ENCODE measurements around the gene GPR156. TPM values are rescaled to one million over a fixed set of nuclear protein-coding genes. Genes with fewer than 3 reads are reported as not detected.

The GPR156 gene
- total RNA-seq, 1 donor from 2014 or later: 0.48 TPM

DNA sequence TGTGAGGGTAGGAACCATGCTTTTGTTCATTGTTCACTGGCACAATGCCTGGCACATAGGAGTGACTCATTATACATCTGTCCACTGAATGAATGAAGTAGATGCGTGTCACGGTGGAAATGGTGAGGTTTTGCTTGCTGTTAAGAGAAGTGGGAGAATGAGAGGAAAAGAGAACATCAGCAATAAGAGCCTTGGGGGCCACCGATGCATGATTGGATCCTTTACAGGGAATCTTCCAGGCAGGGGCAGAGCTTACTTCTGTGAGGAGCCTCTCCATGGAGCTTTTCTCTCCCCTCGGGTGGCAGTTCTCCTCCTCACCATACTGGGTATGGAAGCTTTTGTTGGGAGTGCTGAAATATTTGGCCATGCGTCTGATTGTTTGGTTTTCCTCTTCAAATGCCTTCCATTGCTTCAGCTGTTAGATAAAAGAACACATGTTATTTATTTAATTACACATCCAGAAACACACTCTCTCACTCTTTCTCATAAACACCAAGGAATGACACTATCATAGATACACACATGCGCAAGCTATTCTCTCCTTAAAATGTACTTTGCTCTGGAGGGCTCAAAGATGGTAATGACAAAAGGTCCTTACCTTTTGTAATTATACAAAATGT, 111.9 kb downstream of the GPR156 start:
- Mint-ChIP-seq H3K4me1 (ENCODE audit: unreplicated experiment) (peaks cover 54% of the 10 kb centered on the region), H3K27ac (ENCODE audit: unreplicated experiment) (no peak overlapping the region), H3K4me3 (ENCODE audit: unreplicated experiment) (no peak overlapping the region), H3K27me3 (ENCODE audit: unreplicated experiment) (no peaks in the 10 kb centered on the region), H3K9me3 (ENCODE audit: unreplicated experiment) (no peaks in the 10 kb centered on the region), H3K36me3 (ENCODE audit: unreplicated experiment) (no peaks in the 10 kb centered on the region)
- TF ChIP-seq CTCF (IDR thresholded peaks at IDR 0.05): no peak
- peak; percentile 54 for DNase-seq (ENCODE audit: extremely low spot score, unreplicated experiment)

GRCh38 chr3:120172070-120172469, 113.0 kb downstream of the GPR156 start:
- Mint-ChIP-seq H3K27me3 (ENCODE audit: unreplicated experiment) (no peaks in the 10 kb centered on the region), H3K4me1 (ENCODE audit: unreplicated experiment) (peaks cover 43% of the 10 kb centered on the region), H3K36me3 (ENCODE audit: unreplicated experiment) (no peaks in the 10 kb centered on the region), H3K27ac (ENCODE audit: unreplicated experiment) (no peak overlapping the region), H3K9me3 (ENCODE audit: unreplicated experiment) (no peaks in the 10 kb centered on the region), H3K4me3 (ENCODE audit: unreplicated experiment) (no peak overlapping the region)
- DNase-seq (ENCODE audit: extremely low spot score, unreplicated experiment): peak; percentile 56
- TF ChIP-seq CTCF (IDR thresholded peaks at IDR 0.05): no peak

DNA sequence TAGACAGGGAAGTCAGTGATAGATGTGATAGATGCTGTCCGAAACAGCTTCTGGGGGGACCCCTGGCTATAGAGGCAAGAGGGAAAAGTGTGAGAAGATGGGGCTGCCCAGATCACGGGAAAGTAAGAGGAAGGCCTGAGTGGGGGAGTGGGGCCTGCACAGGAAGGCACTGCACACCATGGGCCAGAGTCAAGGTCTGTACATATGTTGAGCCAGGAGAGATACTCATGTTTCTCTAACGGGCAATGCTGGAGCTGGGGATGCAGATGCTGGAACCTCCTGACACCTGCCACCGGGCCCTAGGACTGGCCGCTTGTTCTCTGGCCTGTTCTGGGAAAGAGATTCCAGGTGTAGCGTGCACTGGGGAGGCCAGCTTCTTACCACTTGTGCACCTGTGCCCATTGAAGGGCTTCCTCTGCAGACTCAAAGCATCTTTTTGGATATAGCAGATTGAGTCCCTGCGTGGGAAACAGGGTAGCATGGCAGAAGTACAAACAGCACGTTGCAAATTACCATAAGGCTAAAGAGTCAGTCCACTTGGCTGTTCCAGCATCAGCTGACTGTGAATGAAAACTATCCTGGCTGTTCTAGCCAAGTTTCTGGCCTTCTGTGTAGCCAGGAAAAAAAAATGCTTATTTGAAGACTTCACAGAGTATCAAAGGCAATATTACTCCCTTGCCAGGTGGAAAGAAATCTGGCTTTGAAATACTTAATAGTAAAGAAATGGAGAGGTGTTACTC, 113.7 kb downstream of the GPR156 start:
- Mint-ChIP-seq H3K9me3 (ENCODE audit: unreplicated experiment) (no peaks in the 10 kb centered on the region), H3K27me3 (ENCODE audit: unreplicated experiment) (no peaks in the 10 kb centered on the region), H3K27ac (ENCODE audit: unreplicated experiment) (no peak overlapping the region), H3K4me1 (ENCODE audit: unreplicated experiment) (peaks cover 36% of the 10 kb centered on the region), H3K4me3 (ENCODE audit: unreplicated experiment) (no peak overlapping the region), H3K36me3 (ENCODE audit: unreplicated experiment) (no peaks in the 10 kb centered on the region)
- no peak for DNase-seq (ENCODE audit: extremely low spot score, unreplicated experiment)
- no peak for TF ChIP-seq CTCF (IDR thresholded peaks at IDR 0.05)

DNA sequence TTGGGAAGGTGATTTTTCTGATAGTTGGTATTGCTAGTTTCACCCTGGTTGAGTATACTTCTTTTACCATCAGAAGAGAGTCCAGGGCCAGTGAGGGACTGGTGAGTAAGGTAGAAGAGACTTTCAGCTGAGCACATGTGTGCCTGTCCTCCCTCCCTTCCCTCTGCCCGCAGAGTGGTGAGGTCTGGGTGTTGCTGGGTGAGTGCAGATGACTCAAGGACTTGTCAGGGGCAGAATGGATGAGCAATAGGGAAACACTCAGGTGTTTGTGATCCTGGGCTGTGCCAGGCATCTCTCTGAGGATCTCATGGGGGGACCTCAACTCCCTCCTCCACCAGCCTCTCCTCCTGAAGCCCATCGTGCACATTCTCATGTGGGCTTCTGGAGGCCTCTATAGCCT, 114.8 kb downstream of the GPR156 start:
- H3K4me1 Mint-ChIP-seq (ENCODE audit: unreplicated experiment): peaks cover 28% of the 10 kb centered on the region
- DNase-seq (ENCODE audit: extremely low spot score, unreplicated experiment): no peak
- TF ChIP-seq CTCF (IDR thresholded peaks at IDR 0.05): no peak
- no peaks in the 10 kb centered on the region for H3K36me3 Mint-ChIP-seq (ENCODE audit: unreplicated experiment)
- H3K27me3 Mint-ChIP-seq (ENCODE audit: unreplicated experiment): no peaks in the 10 kb centered on the region
- H3K4me3 Mint-ChIP-seq (ENCODE audit: unreplicated experiment): no peak overlapping the region
- no peaks in the 10 kb centered on the region for H3K9me3 Mint-ChIP-seq (ENCODE audit: unreplicated experiment)
- H3K27ac Mint-ChIP-seq (ENCODE audit: unreplicated experiment): no peak overlapping the region

DNA sequence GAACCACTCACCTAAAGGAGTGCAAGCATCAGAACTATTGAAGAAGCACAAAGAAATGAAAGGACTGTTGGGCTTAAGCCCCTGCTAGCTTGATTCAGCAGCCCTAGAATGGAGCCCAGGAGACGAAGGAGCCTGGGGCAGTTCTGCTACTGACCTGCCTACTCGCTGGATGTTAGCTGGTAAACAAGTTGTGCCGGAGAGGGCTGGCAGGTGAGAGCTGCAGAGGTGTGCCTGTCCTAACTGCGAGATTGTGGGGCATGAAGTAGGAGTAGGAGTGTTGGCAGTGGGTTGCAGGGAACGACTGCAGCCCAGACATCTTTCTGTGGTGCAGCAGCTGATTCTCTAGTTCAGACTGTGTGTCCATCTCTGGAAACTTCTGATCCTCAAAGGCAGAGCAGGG, 115.6 kb downstream of the GPR156 start:
- H3K36me3 Mint-ChIP-seq (ENCODE audit: unreplicated experiment): no peaks in the 10 kb centered on the region
- H3K4me3 Mint-ChIP-seq (ENCODE audit: unreplicated experiment): no peak overlapping the region
- H3K27me3 Mint-ChIP-seq (ENCODE audit: unreplicated experiment): no peaks in the 10 kb centered on the region
- H3K9me3 Mint-ChIP-seq (ENCODE audit: unreplicated experiment): no peaks in the 10 kb centered on the region
- no peak for TF ChIP-seq CTCF (IDR thresholded peaks at IDR 0.05)
- no peak overlapping the region for H3K27ac Mint-ChIP-seq (ENCODE audit: unreplicated experiment)
- DNase-seq (ENCODE audit: extremely low spot score, unreplicated experiment): no peak
- peaks cover 28% of the 10 kb centered on the region for H3K4me1 Mint-ChIP-seq (ENCODE audit: unreplicated experiment)

Data from osteocyte (in vitro differentiated cells).